Progenitor cell of endocrine pancreas (in vitro differentiated cells): ENCODE measurements around the gene EXOC3L4. TPM values are rescaled to one million over a fixed set of nuclear protein-coding genes. Genes with fewer than 3 reads are reported as not detected.

Source experiments
- DNase-seq: peaks from one replicate; pipeline ENCODE4 v3.0.0; 2021; ENCODE audit warnings: low spot score; ENCODE audit not compliant: unreplicated experiment
- H3K27ac Mint-ChIP-seq: 2 replicates; pipeline ENCODE4 v1.8.0; 2021; ENCODE audit warnings: mild to moderate bottlenecking, moderate library complexity, mixed read lengths
- H3K27me3 Mint-ChIP-seq: 2 replicates; pipeline ENCODE4 v1.8.0; 2021; ENCODE audit warnings: mixed read lengths
- H3K36me3 Mint-ChIP-seq: 2 replicates; pipeline ENCODE4 v1.8.0; 2022; ENCODE audit warnings: mixed read lengths; ENCODE audit not compliant: insufficient read depth
- H3K4me1 Mint-ChIP-seq: 2 replicates; pipeline ENCODE4 v1.8.0; 2021; ENCODE audit warnings: low read depth, mixed read lengths
- H3K4me3 Mint-ChIP-seq: 2 replicates; pipeline ENCODE4 v1.8.0; 2021; ENCODE audit warnings: low read depth, mild to moderate bottlenecking, moderate library complexity, mixed read lengths
- H3K9me3 Mint-ChIP-seq: 2 replicates; pipeline ENCODE4 v1.8.0; 2021; ENCODE audit warnings: low read depth, mixed read lengths
- total RNA-seq: library from RNA; stranded (reverse); gene quantifications from 2 replicates; pipeline ENCODE4 v1.2.1, GENCODE V29; 2021
- TF ChIP-seq, protein P1 (sequence below): fragments of 200-600 bp; sonication (generic); IDR thresholded peaks from one replicate; pipeline ENCODE4 v1.5.0; 2021; ENCODE audit warnings: antibody characterized with exemption, mild to moderate bottlenecking; ENCODE audit not compliant: unreplicated experiment

Gene EXOC3L4
- total RNA-seq, 1 donor from 2014 or later, result 30.8 TPM

DNA sequence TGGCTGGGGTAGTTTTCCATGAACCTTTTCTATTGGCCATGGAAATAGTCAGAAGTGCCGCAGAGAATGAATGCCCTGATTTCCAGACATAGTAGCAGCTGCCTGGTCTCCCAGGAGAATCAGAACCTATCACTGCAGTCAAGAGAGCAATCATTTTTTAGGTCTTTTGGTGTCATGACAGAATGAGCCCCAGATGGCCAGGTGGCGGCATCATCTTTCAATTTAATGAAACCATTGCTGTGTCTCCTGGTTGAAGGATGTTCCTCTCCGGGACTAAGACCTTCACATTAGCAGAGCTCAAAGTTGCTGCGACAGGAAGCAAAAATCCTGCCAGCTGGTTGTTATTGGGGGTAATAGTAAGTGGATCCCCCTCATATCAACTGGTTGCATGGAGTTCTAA lies 47.5 kb downstream of the EXOC3L4 start:
- H3K4me3 Mint-ChIP-seq, result no peak overlapping the region
- TF ChIP-seq, protein P1, sequence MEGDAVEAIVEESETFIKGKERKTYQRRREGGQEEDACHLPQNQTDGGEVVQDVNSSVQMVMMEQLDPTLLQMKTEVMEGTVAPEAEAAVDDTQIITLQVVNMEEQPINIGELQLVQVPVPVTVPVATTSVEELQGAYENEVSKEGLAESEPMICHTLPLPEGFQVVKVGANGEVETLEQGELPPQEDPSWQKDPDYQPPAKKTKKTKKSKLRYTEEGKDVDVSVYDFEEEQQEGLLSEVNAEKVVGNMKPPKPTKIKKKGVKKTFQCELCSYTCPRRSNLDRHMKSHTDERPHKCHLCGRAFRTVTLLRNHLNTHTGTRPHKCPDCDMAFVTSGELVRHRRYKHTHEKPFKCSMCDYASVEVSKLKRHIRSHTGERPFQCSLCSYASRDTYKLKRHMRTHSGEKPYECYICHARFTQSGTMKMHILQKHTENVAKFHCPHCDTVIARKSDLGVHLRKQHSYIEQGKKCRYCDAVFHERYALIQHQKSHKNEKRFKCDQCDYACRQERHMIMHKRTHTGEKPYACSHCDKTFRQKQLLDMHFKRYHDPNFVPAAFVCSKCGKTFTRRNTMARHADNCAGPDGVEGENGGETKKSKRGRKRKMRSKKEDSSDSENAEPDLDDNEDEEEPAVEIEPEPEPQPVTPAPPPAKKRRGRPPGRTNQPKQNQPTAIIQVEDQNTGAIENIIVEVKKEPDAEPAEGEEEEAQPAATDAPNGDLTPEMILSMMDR, result no peak
- no peaks in the 10 kb centered on the region for H3K36me3 Mint-ChIP-seq
- DNase-seq, result no peak
- peaks cover 15% of the 10 kb centered on the region for H3K4me1 Mint-ChIP-seq
- H3K9me3 Mint-ChIP-seq, result no peaks in the 10 kb centered on the region
- H3K27ac Mint-ChIP-seq, result no peak overlapping the region
- peaks cover 45% of the 10 kb centered on the region for H3K27me3 Mint-ChIP-seq

DNA sequence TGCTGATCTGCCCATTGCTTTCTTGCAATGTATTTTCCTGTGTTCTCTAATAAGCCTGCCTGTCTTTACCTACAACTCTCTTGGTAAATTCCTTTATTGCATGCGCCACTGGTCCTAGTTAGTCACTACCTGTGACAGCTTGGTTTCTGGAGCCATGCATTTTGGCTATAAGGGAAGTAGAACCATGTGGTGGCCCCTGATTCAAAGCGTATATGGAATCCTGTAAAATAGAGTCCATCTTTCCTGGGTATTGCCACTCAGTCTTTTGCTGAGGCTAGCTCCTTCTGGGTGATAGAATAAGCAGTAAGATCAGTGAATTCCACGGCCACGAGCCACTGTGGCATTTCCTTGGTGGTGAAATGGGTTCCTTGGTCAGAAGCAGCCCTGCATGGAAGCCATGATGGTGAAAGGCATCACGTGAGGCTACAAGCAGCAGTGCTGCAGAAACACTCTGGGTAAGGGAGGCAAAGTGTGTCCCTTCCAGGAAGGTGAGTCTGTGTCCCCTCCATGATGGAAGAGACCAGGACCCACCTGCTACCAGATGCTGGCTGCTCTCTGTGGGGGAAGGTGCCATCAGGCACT lies 48.3 kb downstream of the EXOC3L4 start:
- TF ChIP-seq, protein P1, result no peak
- Mint-ChIP-seq H3K27ac (no peak overlapping the region), H3K4me1 (peaks cover 13% of the 10 kb centered on the region), H3K27me3 (peaks cover 42% of the 10 kb centered on the region), H3K4me3 (no peak overlapping the region), H3K36me3 (no peaks in the 10 kb centered on the region), H3K9me3 (no peaks in the 10 kb centered on the region)
- DNase-seq, result no peak

DNA sequence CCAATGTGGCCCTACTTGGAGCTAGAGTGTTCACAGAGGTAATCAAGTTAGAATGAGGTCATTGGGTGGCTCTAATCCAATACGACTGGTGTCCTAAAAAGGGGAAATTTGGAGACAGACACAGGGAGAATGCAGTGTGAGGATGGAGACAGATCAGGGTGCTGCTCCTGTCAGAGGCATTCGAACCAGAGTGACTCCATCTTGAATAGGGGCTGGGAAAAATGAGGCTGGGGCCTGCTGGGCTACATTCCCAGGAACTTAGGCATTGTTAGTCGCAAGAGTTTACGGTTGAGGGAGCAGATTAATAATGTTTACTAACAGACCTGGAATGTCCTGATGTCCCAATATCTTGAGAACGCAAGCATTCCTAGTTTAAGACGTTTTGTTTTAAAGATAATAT lies 49.0 kb downstream of the EXOC3L4 start:
- Mint-ChIP-seq H3K4me3 (no peak overlapping the region), H3K9me3 (no peaks in the 10 kb centered on the region), H3K36me3 (no peaks in the 10 kb centered on the region), H3K27me3 (peaks cover 42% of the 10 kb centered on the region), H3K27ac (no peak overlapping the region), H3K4me1 (peaks cover 13% of the 10 kb centered on the region)
- TF ChIP-seq, protein P1, result no peak
- DNase-seq, result no peak

DNA sequence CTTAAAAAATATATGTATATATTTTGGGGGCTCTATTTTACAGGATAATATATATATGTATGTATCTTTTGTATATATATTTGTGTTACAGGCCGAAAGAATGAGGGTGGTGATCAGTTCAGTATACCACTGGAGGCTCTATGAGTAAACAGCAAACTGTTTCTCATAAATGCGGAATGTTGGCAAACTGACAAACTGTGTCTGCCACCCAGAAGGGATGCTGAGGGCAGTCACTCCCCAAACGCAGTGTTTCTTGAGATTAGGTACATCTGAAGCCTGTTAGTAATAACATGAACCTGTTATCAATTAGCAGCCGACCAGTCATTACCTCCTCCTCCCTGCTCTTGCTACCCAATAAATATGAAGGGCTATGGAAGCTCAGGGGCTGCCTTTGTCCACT lies 49.6 kb downstream of the EXOC3L4 start:
- no peaks in the 10 kb centered on the region for H3K36me3 Mint-ChIP-seq
- H3K27me3 Mint-ChIP-seq, result peaks cover 40% of the 10 kb centered on the region
- H3K4me1 Mint-ChIP-seq, result peaks cover 11% of the 10 kb centered on the region
- DNase-seq, result no peak
- H3K9me3 Mint-ChIP-seq, result no peaks in the 10 kb centered on the region
- no peak overlapping the region for H3K27ac Mint-ChIP-seq
- TF ChIP-seq, protein P1, result no peak
- H3K4me3 Mint-ChIP-seq, result no peak overlapping the region

GRCh38 chr14:103146141-103146709 lies 51.7 kb downstream of the EXOC3L4 start:
- H3K4me3 Mint-ChIP-seq, result no peak overlapping the region
- H3K9me3 Mint-ChIP-seq, result no peaks in the 10 kb centered on the region
- TF ChIP-seq, protein P1, result no peak
- no peaks in the 10 kb centered on the region for H3K36me3 Mint-ChIP-seq
- peaks cover 24% of the 10 kb centered on the region for H3K27me3 Mint-ChIP-seq
- H3K4me1 Mint-ChIP-seq, result peaks cover 5% of the 10 kb centered on the region
- no peak overlapping the region for H3K27ac Mint-ChIP-seq
- DNase-seq, result no peak
